HL-60 (cell line): ENCODE results near the gene EPB41L4B.

Experiments used
- GABPA ChIP-seq: IDR thresholded peaks from 2 replicates; pipeline ENCODE4 v1.6.1; 2012; ENCODE audit warnings: low read depth
- POLR2AphosphoS5 ChIP-seq: IDR thresholded peaks from 2 replicates; pipeline ENCODE4 v1.6.1; 2012; ENCODE audit warnings: low read depth
- REST ChIP-seq: IDR thresholded peaks from 2 replicates; pipeline ENCODE4 v1.6.1; 2012; ENCODE audit warnings: low read depth; ENCODE audit not compliant: insufficient replicate concordance
- TF ChIP-seq, protein P1 (sequence below): IDR thresholded peaks from one replicate; pipeline ENCODE4 v1.5.1; 2011; ENCODE audit warnings: low read length, control low read depth, inconsistent platforms; ENCODE audit not compliant: insufficient read depth

- TF ChIP-seq, protein P1, sequence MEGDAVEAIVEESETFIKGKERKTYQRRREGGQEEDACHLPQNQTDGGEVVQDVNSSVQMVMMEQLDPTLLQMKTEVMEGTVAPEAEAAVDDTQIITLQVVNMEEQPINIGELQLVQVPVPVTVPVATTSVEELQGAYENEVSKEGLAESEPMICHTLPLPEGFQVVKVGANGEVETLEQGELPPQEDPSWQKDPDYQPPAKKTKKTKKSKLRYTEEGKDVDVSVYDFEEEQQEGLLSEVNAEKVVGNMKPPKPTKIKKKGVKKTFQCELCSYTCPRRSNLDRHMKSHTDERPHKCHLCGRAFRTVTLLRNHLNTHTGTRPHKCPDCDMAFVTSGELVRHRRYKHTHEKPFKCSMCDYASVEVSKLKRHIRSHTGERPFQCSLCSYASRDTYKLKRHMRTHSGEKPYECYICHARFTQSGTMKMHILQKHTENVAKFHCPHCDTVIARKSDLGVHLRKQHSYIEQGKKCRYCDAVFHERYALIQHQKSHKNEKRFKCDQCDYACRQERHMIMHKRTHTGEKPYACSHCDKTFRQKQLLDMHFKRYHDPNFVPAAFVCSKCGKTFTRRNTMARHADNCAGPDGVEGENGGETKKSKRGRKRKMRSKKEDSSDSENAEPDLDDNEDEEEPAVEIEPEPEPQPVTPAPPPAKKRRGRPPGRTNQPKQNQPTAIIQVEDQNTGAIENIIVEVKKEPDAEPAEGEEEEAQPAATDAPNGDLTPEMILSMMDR, result no peak
- TF ChIP-seq POLR2AphosphoS5 (no peak), REST (no peak), GABPA (no peak)
These were observed 175.8 kb downstream of the EPB41L4B start for GRCh38 chr9:109145051-109145450.
